SU-DHL-6 (cell line): Measurements from ENCODE around the gene IAPP.

ENCODE experiments used
- H2AFZ ChIP-seq: fragments of 200-600 bp; sonication (generic); 2 replicates; pipeline ENCODE4 v1.6.1; 2014; ENCODE audit warnings: low read depth, mild to moderate bottlenecking, moderate library complexity, mixed read lengths, antibody characterized with exemption, low read length; ENCODE audit not compliant: severe bottlenecking
- H3F3A ChIP-seq: fragments of 200-600 bp; shearing (Covaris generic); 2 replicates; pipeline ENCODE4 v1.6.0; 2016; ENCODE audit warnings: antibody characterized with exemption, mild to moderate bottlenecking; ENCODE audit not compliant: insufficient read depth
- H3K27ac ChIP-seq: fragments of 200-600 bp; sonication (generic); 2 replicates; pipeline ENCODE4 v1.5.1; 2016; ENCODE audit warnings: low read depth, mild to moderate bottlenecking, low read length, moderate library complexity, mixed read lengths
- H3K27me3 ChIP-seq: fragments of 200-600 bp; sonication (generic), shearing (Covaris generic); 2 replicates; pipeline ENCODE4 v1.6.0; 2014; ENCODE audit warnings: mild to moderate bottlenecking, low read length
- H3K36me3 ChIP-seq: fragments of 200-600 bp; sonication (generic); 2 replicates; pipeline ENCODE4 v1.6.1; 2014; ENCODE audit warnings: mild to moderate bottlenecking, low read length, mixed read lengths
- H3K4me2 ChIP-seq: fragments of 300-600, 200-600 bp; shearing (Covaris generic), sonication (generic); 2 replicates; pipeline ENCODE4 v1.6.0; 2014; ENCODE audit warnings: low read length, low read depth, mild to moderate bottlenecking; ENCODE audit not compliant: poor library complexity, severe bottlenecking
- H3K4me3 ChIP-seq: fragments of 200-600 bp; sonication (generic); 2 replicates; pipeline ENCODE4 v1.5.1; 2014; ENCODE audit warnings: antibody characterized with exemption, low read length, mild to moderate bottlenecking, mixed read lengths; ENCODE audit not compliant: insufficient read depth, poor library complexity, severe bottlenecking
- H3K79me2 ChIP-seq: fragments of 200-600 bp; sonication (generic); 2 replicates; pipeline ENCODE4 v1.6.1; 2014; ENCODE audit warnings: mild to moderate bottlenecking, low read length, moderate library complexity; ENCODE audit not compliant: insufficient read depth
- H3K9ac ChIP-seq: fragments of 200-600 bp; sonication (generic); 2 replicates; pipeline ENCODE4 v1.7.0; 2014; ENCODE audit warnings: mild to moderate bottlenecking, low read length
- H3K9me2 ChIP-seq: fragments of 200-600 bp; sonication (generic); replicated peaks from 2 replicates; pipeline ENCODE4 v1.6.1; 2014; ENCODE audit warnings: low read length; ENCODE audit not compliant: insufficient read depth
- H3K9me3 ChIP-seq: fragments of 200-600 bp; sonication (generic); 2 replicates; pipeline ENCODE4 v1.6.1; 2014; ENCODE audit warnings: low read length, mixed read lengths; ENCODE audit not compliant: insufficient read depth
- H4K20me1 ChIP-seq: fragments of 200-600 bp; sonication (generic); 2 replicates; pipeline ENCODE4 v1.6.1; 2014; ENCODE audit warnings: low read depth, mild to moderate bottlenecking, antibody characterized with exemption, low read length, moderate library complexity, mixed read lengths
- CTCF ChIP-seq: fragments of 200-600 bp; sonication (generic); IDR thresholded peaks from one replicate; pipeline ENCODE4 v1.5.1; 2017; ENCODE audit warnings: antibody characterized with exemption, mild to moderate bottlenecking, low read length, moderate library complexity; ENCODE audit not compliant: insufficient read depth, poor library complexity, severe bottlenecking
- EZH2phosphoT487 ChIP-seq: fragments of 200-600 bp; sonication (generic), shearing (Covaris generic); conservative IDR thresholded peaks from 2 replicates; pipeline ENCODE4 v1.6.1; 2018; ENCODE audit warnings: mild to moderate bottlenecking, antibody characterized with exemption, low read length, moderate library complexity, mixed read lengths

The IAPP gene

GRCh38 chr12:21339921-21340320 is 32.8 kb upstream of the IAPP start:
- no peaks in the 10 kb centered on the region for H3K9me3 ChIP-seq
- TF ChIP-seq CTCF (no peak), EZH2phosphoT487 (no peak)
- H3K36me3 ChIP-seq = no peaks in the 10 kb centered on the region
- H3K27me3 ChIP-seq = no peaks in the 10 kb centered on the region
- H3K4me2 ChIP-seq = no peak overlapping the region
- no peak overlapping the region for H3K27ac ChIP-seq
- H4K20me1 ChIP-seq = no peaks in the 10 kb centered on the region
- H3K9me2 ChIP-seq = no peaks in the 10 kb centered on the region; the same call in 1 of the 2 replicates
- H2AFZ ChIP-seq = no peak overlapping the region
- no peaks in the 10 kb centered on the region for H3F3A ChIP-seq
- no peaks in the 10 kb centered on the region for H3K79me2 ChIP-seq
- no peak overlapping the region for H3K9ac ChIP-seq
- no peak overlapping the region for H3K4me3 ChIP-seq

GRCh38 chr12:21340403-21340802 is 32.3 kb upstream of the IAPP start:
- H3K79me2 ChIP-seq = no peaks in the 10 kb centered on the region
- no peaks in the 10 kb centered on the region for H4K20me1 ChIP-seq
- H3K36me3 ChIP-seq = no peaks in the 10 kb centered on the region
- no peaks in the 10 kb centered on the region for H3K9me2 ChIP-seq
- H3K9ac ChIP-seq = no peak overlapping the region
- TF ChIP-seq EZH2phosphoT487 (no peak), CTCF (no peak)
- no peaks in the 10 kb centered on the region for H3K27me3 ChIP-seq
- H3K4me2 ChIP-seq = no peak overlapping the region
- H2AFZ ChIP-seq = no peak overlapping the region
- no peak overlapping the region for H3K27ac ChIP-seq
- no peaks in the 10 kb centered on the region for H3F3A ChIP-seq
- H3K9me3 ChIP-seq = no peaks in the 10 kb centered on the region
- no peak overlapping the region for H3K4me3 ChIP-seq

- H3K27me3 ChIP-seq = no peaks in the 10 kb centered on the region
- H2AFZ ChIP-seq = no peak overlapping the region
- no peaks in the 10 kb centered on the region for H3F3A ChIP-seq
- no peak overlapping the region for H3K27ac ChIP-seq
- no peak for TF ChIP-seq CTCF
- no peak for TF ChIP-seq EZH2phosphoT487
- H3K9me2 ChIP-seq = no peaks in the 10 kb centered on the region
- no peak overlapping the region for H3K4me3 ChIP-seq
- no peaks in the 10 kb centered on the region for H3K79me2 ChIP-seq
- H4K20me1 ChIP-seq = no peaks in the 10 kb centered on the region
- H3K9me3 ChIP-seq = no peaks in the 10 kb centered on the region
- H3K9ac ChIP-seq = no peak overlapping the region
- H3K4me2 ChIP-seq = no peak overlapping the region
- H3K36me3 ChIP-seq = no peaks in the 10 kb centered on the region
Measured at GRCh38 chr12:21341769-21342168, 30.9 kb upstream of the IAPP start.
